MM.1S (cell line): ENCODE data around the gene IL1R2.

ENCODE experiments used
- EZH2phosphoT487 ChIP-seq: fragments of 300-600 bp; sonication (generic); IDR thresholded peaks from 2 replicates; pipeline ENCODE4 v1.6.1; 2018; ENCODE audit warnings: antibody characterized with exemption, low read length
- TF ChIP-seq, protein P1 (sequence below): fragments of 300-600 bp; sonication (generic); IDR thresholded peaks from 2 replicates; pipeline ENCODE4 v1.5.1; 2016; ENCODE audit warnings: antibody characterized with exemption, low read length, mixed read lengths

DNA sequence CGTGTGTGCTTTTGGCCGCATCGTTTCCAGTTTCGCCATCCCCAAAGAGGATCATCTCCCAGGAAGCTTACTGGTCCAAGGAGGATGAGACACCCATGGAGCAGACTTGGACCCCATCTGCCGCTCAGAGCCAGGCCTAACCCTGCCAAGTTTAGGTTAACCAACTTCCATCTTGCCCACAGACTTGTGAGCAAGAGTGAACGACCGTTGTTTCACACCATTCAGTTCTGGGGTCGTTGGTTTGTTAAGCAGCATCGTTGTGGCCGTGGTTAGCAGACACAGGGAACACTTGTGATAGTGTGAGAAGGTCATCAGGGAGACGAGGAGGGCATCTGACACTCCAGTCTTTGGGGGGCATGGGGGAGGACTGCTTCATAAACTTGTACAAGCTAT is 15.1 kb downstream of the IL1R2 start:
- TF ChIP-seq, protein P1, sequence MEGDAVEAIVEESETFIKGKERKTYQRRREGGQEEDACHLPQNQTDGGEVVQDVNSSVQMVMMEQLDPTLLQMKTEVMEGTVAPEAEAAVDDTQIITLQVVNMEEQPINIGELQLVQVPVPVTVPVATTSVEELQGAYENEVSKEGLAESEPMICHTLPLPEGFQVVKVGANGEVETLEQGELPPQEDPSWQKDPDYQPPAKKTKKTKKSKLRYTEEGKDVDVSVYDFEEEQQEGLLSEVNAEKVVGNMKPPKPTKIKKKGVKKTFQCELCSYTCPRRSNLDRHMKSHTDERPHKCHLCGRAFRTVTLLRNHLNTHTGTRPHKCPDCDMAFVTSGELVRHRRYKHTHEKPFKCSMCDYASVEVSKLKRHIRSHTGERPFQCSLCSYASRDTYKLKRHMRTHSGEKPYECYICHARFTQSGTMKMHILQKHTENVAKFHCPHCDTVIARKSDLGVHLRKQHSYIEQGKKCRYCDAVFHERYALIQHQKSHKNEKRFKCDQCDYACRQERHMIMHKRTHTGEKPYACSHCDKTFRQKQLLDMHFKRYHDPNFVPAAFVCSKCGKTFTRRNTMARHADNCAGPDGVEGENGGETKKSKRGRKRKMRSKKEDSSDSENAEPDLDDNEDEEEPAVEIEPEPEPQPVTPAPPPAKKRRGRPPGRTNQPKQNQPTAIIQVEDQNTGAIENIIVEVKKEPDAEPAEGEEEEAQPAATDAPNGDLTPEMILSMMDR, result no peak
- TF ChIP-seq EZH2phosphoT487, result no peak
